Tibial nerve (tissue), 4 donors: ENCODE results near the gene MRPL23. TPM values are rescaled to one million over a fixed set of nuclear protein-coding genes. Genes with fewer than 3 reads are reported as not detected.

Experiments used
- DNase-seq, 2 donors: peaks; one replicate each; pipeline ENCODE4 v3.0.0-alpha.2; 2019; ENCODE audit warnings: low spot score in 2 of 2
- H3K27ac ChIP-seq, 4 donors: fragments of 200-600 bp; sonication (generic) in 3 of 4; one replicate each; pipeline ENCODE4 v1.5.1; 2017 to 2019; ENCODE audit warnings: mild to moderate bottlenecking in 1 of 4
- H3K27me3 ChIP-seq, 2 donors: fragments of 200-600 bp; sonication (generic) in 1 of 2; one replicate each; pipeline versions ENCODE4 v1.5.1 to v1.6.0; 2017 to 2019
- H3K36me3 ChIP-seq, 3 donors: fragments of 200-600 bp; sonication (generic); one replicate each; pipeline ENCODE4 v1.5.1; 2018 to 2019
- H3K4me1 ChIP-seq, 4 donors: fragments of 200-600 bp; sonication (generic) in 3 of 4; one replicate each; pipeline ENCODE4 v1.5.1; 2017 to 2019
- H3K4me3 ChIP-seq, 4 donors: fragments of 200-600 bp; sonication (generic) in 3 of 4; one replicate each; pipeline ENCODE4 v1.5.1; 2017 to 2019; ENCODE audit warnings: mild to moderate bottlenecking in 1 of 4, moderate library complexity in 1 of 4
- H3K9me3 ChIP-seq, 4 donors: fragments of 200-600 bp; sonication (generic) in 3 of 4; one replicate each; pipeline ENCODE4 v1.5.1; 2017 to 2019
- CTCF ChIP-seq, 5 experiments: fragments of 200-600 bp in 3 of 5; fragments of 450-650 bp in 2 of 5; sonication (generic) in 3 of 5; IDR thresholded peaks; one replicate each; pipeline ENCODE4 v1.5.1; 2016 to 2019; ENCODE audit warnings: antibody characterized with exemption in 5 of 5, mild to moderate bottlenecking in 3 of 5, moderate library complexity in 2 of 5
- EP300 ChIP-seq, 2 donors: sonication (generic); formaldehyde crosslinking; IDR thresholded peaks; one replicate each; pipeline ENCODE4 v1.6.1; 2017; ENCODE audit warnings: antibody characterized with exemption in 2 of 2, mild to moderate bottlenecking in 1 of 2
- POLR2A ChIP-seq, 2 donors: fragments of 450-650 bp; IDR thresholded peaks; one replicate each; pipeline ENCODE4 v1.6.1; 2017; ENCODE audit warnings: antibody characterized with exemption in 2 of 2, mild to moderate bottlenecking in 2 of 2, moderate library complexity in 2 of 2
- WGBS, 2 donors: methylation state at CpG; one replicate each; pipeline ENCODE4 v1.1.5; 2018; 5-methylcytosine and 5-hydroxymethylcytosine counted together
- total RNA-seq, 4 donors: library from RNA; depleted of rRNA; stranded (reverse); fragments of >200 nt; gene quantifications; one replicate each; pipeline ENCODE4 v1.1.0, GENCODE V29; 2016

The MRPL23 gene
- total RNA-seq, 4 donors from 2014 or later: 81.9 to 139 (median 136) TPM

GRCh38 chr11:1916132-1916985 lies 30.8 kb upstream of the MRPL23 start:
- 52 to 69% methylated on average over 7 to 13 of the region's 14 CpGs for WGBS, 2 donors
- peaks cover 0 to 28% (median 5%) of the 10 kb centered on the region in 4 donors for H3K4me1 ChIP-seq
- H3K9me3 ChIP-seq: no peaks in the 10 kb centered on the region
- TF ChIP-seq CTCF (IDR thresholded peaks at IDR 0.05): no peak
- TF ChIP-seq POLR2A (IDR thresholded peaks at IDR 0.05): no peak
- H3K4me3 ChIP-seq: no peak overlapping the region
- peak in 1 of 2 donors; percentile 10 for DNase-seq
- no peaks in the 10 kb centered on the region for H3K27me3 ChIP-seq
- no peak overlapping the region for H3K27ac ChIP-seq
- H3K36me3 ChIP-seq: no peaks in the 10 kb centered on the region

GRCh38 chr11:1916986-1917522 lies 30.1 kb upstream of the MRPL23 start:
- Histone ChIP-seq H3K27me3 (no peaks in the 10 kb centered on the region), H3K4me1 (peaks cover 0 to 35% (median 5%) of the 10 kb centered on the region in 4 donors), H3K27ac (peak overlapping the region in 1 of 4 donors; percentile 17), H3K36me3 (no peaks in the 10 kb centered on the region), H3K9me3 (no peaks in the 10 kb centered on the region), H3K4me3 (no peak overlapping the region)
- TF ChIP-seq POLR2A (IDR thresholded peaks at IDR 0.05) (no peak), CTCF (IDR thresholded peaks at IDR 0.05) (no peak), EP300 (IDR thresholded peaks at IDR 0.05) (no peak)
- peak in 1 of 2 donors; percentile 11 for DNase-seq
- WGBS, 2 donors: 64 to 71% methylated on average over 8 of the region's 8 CpGs

- H3K27me3 ChIP-seq: no peaks in the 10 kb centered on the region
- TF ChIP-seq POLR2A (IDR thresholded peaks at IDR 0.05): no peak
- TF ChIP-seq CTCF (IDR thresholded peaks at IDR 0.05): peak; percentile 28 to 66 (median 40)
- 70 to 71% methylated on average over 31 to 33 of the region's 34 CpGs for WGBS, 2 donors
- H3K4me1 ChIP-seq: peaks cover 0 to 41% (median 5%) of the 10 kb centered on the region in 4 donors
- H3K36me3 ChIP-seq: no peaks in the 10 kb centered on the region
- H3K4me3 ChIP-seq: no peak overlapping the region
- H3K27ac ChIP-seq: no peak overlapping the region
- no peak for DNase-seq
- H3K9me3 ChIP-seq: no peaks in the 10 kb centered on the region
These were observed 29.4 kb upstream of the MRPL23 start for GRCh38 chr11:1917523-1918435.

GRCh38 chr11:1918436-1919315 lies 28.5 kb upstream of the MRPL23 start:
- Histone ChIP-seq H3K4me1 (peaks cover 0 to 46% (median 5%) of the 10 kb centered on the region in 4 donors), H3K36me3 (no peaks in the 10 kb centered on the region), H3K9me3 (no peaks in the 10 kb centered on the region), H3K4me3 (no peak overlapping the region), H3K27me3 (no peaks in the 10 kb centered on the region), H3K27ac (no peak overlapping the region)
- TF ChIP-seq CTCF (IDR thresholded peaks at IDR 0.05): no peak
- no peak for TF ChIP-seq POLR2A (IDR thresholded peaks at IDR 0.05)
- no peak for TF ChIP-seq EP300 (IDR thresholded peaks at IDR 0.05)
- DNase-seq: no peak
- 75 to 85% methylated on average over 17 to 22 of the region's 29 CpGs for WGBS, 2 donors
